ENCODE results near the gene CAMK2N1. TPM values are rescaled to one million over a fixed set of nuclear protein-coding genes. Genes with fewer than 3 reads are reported as not detected.

The CAMK2N1 gene
- total and polyA plus RNA-seq, 4 donors: 12.3 to 15.1 (median 13.9) TPM

DNA sequence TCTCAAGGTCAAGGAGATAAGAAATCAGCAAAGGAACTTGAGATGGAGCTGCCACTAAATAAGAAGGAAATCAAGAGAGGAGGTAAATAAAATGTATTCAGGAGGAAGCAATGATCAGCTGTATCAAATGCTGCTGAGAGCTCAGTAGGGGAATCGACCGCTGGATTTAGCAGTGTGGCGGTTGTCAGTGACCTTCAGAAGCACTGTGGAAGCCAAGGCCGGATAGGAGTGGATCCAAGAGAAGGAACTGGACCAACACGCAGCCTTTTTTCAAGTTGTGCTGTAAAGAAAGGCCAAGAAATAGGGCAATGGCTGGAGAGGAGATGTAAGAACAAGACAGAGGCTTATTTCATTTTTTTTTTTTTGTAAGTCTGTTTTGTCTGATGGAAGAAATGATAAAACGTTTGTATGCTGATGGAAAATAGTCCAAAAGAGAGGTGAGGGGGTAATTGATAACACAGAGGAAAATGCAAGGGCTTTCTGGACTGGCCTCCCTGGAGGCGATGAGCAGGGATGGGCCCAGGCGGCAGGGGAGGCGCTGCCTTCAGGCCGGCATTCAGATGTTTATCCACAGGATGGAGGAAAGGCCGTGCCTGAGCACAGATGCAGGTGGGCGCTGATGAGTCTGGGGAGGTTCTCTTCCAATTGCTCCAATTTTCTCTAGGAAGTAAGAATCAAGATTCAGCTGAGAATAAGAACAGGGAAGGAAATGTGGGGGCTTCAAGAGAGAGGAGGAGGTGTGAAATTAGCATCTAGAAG, 48.8 kb upstream of the CAMK2N1 start (continued):
- TF ChIP-seq, protein P1, sequence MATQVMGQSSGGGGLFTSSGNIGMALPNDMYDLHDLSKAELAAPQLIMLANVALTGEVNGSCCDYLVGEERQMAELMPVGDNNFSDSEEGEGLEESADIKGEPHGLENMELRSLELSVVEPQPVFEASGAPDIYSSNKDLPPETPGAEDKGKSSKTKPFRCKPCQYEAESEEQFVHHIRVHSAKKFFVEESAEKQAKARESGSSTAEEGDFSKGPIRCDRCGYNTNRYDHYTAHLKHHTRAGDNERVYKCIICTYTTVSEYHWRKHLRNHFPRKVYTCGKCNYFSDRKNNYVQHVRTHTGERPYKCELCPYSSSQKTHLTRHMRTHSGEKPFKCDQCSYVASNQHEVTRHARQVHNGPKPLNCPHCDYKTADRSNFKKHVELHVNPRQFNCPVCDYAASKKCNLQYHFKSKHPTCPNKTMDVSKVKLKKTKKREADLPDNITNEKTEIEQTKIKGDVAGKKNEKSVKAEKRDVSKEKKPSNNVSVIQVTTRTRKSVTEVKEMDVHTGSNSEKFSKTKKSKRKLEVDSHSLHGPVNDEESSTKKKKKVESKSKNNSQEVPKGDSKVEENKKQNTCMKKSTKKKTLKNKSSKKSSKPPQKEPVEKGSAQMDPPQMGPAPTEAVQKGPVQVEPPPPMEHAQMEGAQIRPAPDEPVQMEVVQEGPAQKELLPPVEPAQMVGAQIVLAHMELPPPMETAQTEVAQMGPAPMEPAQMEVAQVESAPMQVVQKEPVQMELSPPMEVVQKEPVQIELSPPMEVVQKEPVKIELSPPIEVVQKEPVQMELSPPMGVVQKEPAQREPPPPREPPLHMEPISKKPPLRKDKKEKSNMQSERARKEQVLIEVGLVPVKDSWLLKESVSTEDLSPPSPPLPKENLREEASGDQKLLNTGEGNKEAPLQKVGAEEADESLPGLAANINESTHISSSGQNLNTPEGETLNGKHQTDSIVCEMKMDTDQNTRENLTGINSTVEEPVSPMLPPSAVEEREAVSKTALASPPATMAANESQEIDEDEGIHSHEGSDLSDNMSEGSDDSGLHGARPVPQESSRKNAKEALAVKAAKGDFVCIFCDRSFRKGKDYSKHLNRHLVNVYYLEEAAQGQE (IDR thresholded peaks at IDR 0.05): no peak
- TF ChIP-seq HNF4G (IDR thresholded peaks at IDR 0.05) (no peak), FOXA2 (IDR thresholded peaks at IDR 0.05) (no peak)
- TF ChIP-seq, protein P2, sequence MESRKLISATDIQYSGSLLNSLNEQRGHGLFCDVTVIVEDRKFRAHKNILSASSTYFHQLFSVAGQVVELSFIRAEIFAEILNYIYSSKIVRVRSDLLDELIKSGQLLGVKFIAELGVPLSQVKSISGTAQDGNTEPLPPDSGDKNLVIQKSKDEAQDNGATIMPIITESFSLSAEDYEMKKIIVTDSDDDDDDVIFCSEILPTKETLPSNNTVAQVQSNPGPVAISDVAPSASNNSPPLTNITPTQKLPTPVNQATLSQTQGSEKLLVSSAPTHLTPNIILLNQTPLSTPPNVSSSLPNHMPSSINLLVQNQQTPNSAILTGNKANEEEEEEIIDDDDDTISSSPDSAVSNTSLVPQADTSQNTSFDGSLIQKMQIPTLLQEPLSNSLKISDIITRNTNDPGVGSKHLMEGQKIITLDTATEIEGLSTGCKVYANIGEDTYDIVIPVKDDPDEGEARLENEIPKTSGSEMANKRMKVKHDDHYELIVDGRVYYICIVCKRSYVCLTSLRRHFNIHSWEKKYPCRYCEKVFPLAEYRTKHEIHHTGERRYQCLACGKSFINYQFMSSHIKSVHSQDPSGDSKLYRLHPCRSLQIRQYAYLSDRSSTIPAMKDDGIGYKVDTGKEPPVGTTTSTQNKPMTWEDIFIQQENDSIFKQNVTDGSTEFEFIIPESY (IDR thresholded peaks at IDR 0.05): no peak

DNA sequence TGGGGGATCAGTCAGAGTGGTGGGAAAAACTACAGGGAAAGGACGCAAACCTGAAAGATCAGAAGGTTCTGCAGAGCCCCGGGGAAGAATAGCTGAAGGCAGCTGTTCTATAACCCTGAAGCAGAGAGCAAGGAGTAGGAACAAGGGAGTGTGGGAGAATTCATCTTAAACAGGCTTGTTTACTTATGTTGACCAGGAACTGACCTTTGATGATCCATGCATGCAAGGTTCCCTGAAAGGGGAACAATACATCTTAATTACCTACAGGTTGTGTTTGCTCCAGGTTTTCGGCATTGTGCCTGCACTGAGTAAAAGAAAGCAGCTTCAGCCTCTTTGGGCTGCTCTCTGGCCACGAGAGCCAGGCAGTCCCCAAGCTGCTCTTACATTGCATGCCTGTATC, 47.6 kb upstream of the CAMK2N1 start:
- H3K4me3 ChIP-seq (ENCODE audit: low read depth in 1 of 3, low read length in 3 of 3): no peak overlapping the region
- DNase-seq (ENCODE audit: low spot score): no peak
- H3K27me3 ChIP-seq (ENCODE audit: control insufficient read depth in 4 of 4, insufficient read depth in 4 of 4, low read length in 3 of 4): peaks cover 0 to 5% (median 1%) of the 10 kb centered on the region in 4 donors
- no peak for TF ChIP-seq RXRA (IDR thresholded peaks at IDR 0.05)
- no peak for TF ChIP-seq YY1 (IDR thresholded peaks at IDR 0.05)
- TF ChIP-seq, protein P2 (IDR thresholded peaks at IDR 0.05): no peak
- TF ChIP-seq TAF1 (conservative IDR thresholded peaks at IDR 0.05): no peak
- TF ChIP-seq FOXA2 (IDR thresholded peaks at IDR 0.05): no peak
- TF ChIP-seq, protein P3, sequence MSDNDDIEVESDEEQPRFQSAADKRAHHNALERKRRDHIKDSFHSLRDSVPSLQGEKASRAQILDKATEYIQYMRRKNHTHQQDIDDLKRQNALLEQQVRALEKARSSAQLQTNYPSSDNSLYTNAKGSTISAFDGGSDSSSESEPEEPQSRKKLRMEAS (IDR thresholded peaks at IDR 0.05): no peak
- no peak for TF ChIP-seq RAD21 (IDR thresholded peaks at IDR 0.05)
- TF ChIP-seq, protein P1 (IDR thresholded peaks at IDR 0.05): no peak
- no peak for TF ChIP-seq HNF4G (IDR thresholded peaks at IDR 0.05)
- no peak for TF ChIP-seq JUND (IDR thresholded peaks at IDR 0.05)
- TF ChIP-seq GABPA (IDR thresholded peaks at IDR 0.05 in 1 of 2, conservative IDR thresholded peaks at IDR 0.05 in 1 of 2): no peak
- no peak for TF ChIP-seq EGR1 (IDR thresholded peaks at IDR 0.05; ENCODE audit: low read depth in 2 of 2)
- TF ChIP-seq, protein P4, sequence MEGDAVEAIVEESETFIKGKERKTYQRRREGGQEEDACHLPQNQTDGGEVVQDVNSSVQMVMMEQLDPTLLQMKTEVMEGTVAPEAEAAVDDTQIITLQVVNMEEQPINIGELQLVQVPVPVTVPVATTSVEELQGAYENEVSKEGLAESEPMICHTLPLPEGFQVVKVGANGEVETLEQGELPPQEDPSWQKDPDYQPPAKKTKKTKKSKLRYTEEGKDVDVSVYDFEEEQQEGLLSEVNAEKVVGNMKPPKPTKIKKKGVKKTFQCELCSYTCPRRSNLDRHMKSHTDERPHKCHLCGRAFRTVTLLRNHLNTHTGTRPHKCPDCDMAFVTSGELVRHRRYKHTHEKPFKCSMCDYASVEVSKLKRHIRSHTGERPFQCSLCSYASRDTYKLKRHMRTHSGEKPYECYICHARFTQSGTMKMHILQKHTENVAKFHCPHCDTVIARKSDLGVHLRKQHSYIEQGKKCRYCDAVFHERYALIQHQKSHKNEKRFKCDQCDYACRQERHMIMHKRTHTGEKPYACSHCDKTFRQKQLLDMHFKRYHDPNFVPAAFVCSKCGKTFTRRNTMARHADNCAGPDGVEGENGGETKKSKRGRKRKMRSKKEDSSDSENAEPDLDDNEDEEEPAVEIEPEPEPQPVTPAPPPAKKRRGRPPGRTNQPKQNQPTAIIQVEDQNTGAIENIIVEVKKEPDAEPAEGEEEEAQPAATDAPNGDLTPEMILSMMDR (IDR thresholded peaks at IDR 0.05; ENCODE audit: low read depth, low read length, missing input control): no peak
- no peak for TF ChIP-seq NR2F2 (IDR thresholded peaks at IDR 0.05)
- TF ChIP-seq SP1 (IDR thresholded peaks at IDR 0.05): no peak
- no peaks in the 10 kb centered on the region for H3K4me1 ChIP-seq (ENCODE audit: control insufficient read depth in 4 of 4, insufficient read depth in 4 of 4, low read length in 3 of 4)
- WGBS: 67% methylated on average over 4 of the region's 4 CpGs
- H3K36me3 ChIP-seq (ENCODE audit: control insufficient read depth in 4 of 4, insufficient read depth in 3 of 4, low read depth in 1 of 4, low read length in 3 of 4): no peaks in the 10 kb centered on the region
- no peak overlapping the region for H3K27ac ChIP-seq (ENCODE audit: low read depth in 1 of 2, low read length in 2 of 2)
- no peak overlapping the region for H3K9ac ChIP-seq (ENCODE audit: low read depth in 1 of 2, low read length in 2 of 2)
- H3K9me3 ChIP-seq (ENCODE audit: control insufficient read depth in 4 of 4, low read length in 3 of 4): no peaks in the 10 kb centered on the region
